GM23338 (cell line): ENCODE data around the gene AAGAB. TPM values are rescaled to one million over a fixed set of nuclear protein-coding genes. Genes with fewer than 3 reads are reported as not detected.

ENCODE experiments used
- ATAC-seq: fragments of 200-7000 bp; cut with Tn5 transposase; 3 replicates; pipeline ENCODE4 v1.9.1; 2020
- DNase-seq: peaks from one replicate; pipeline ENCODE4 v3.0.0-alpha.2; 2015; ENCODE audit warnings: low spot score
- H2AFZ ChIP-seq: fragments of 200-600 bp; sonication (generic); 2 replicates; pipeline ENCODE4 v1.8.0; 2016; ENCODE audit warnings: antibody characterized with exemption, mild to moderate bottlenecking, moderate library complexity
- H3F3A ChIP-seq: fragments of 200-600 bp; sonication (generic); replicated peaks from 2 replicates; pipeline ENCODE4 v1.8.0; 2017; ENCODE audit warnings: antibody characterized with exemption, mixed run types, low read depth
- H3K27ac ChIP-seq: fragments of 200-600 bp; sonication (generic); 2 replicates; pipeline ENCODE4 v1.6.1; 2016; ENCODE audit warnings: low read depth
- H3K27me3 ChIP-seq: fragments of 200-600 bp; sonication (generic); 2 replicates; pipeline ENCODE4 v1.8.0; 2016; ENCODE audit warnings: mild to moderate bottlenecking, mixed run types, moderate library complexity; ENCODE audit not compliant: insufficient read depth
- H3K36me3 ChIP-seq: fragments of 200-600 bp; sonication (generic); 2 replicates; pipeline ENCODE4 v1.8.0; 2016; ENCODE audit warnings: mild to moderate bottlenecking; ENCODE audit not compliant: insufficient read depth
- H3K4me1 ChIP-seq: fragments of 200-600 bp; sonication (generic); 2 replicates; pipeline ENCODE4 v1.8.0; 2016; ENCODE audit warnings: mild to moderate bottlenecking, moderate library complexity; ENCODE audit not compliant: insufficient read depth
- H3K4me2 ChIP-seq: fragments of 200-600 bp; sonication (generic); 2 replicates; pipeline ENCODE4 v1.7.1; 2017; ENCODE audit warnings: mixed run types
- H3K4me3 ChIP-seq: fragments of 200-600 bp; sonication (generic); 2 replicates; pipeline ENCODE4 v1.6.1; 2016; ENCODE audit warnings: mixed run types
- H3K79me2 ChIP-seq: fragments of 200-600 bp; sonication (generic); replicated peaks from 2 replicates; pipeline ENCODE4 v1.8.0; 2017; ENCODE audit warnings: mild to moderate bottlenecking; ENCODE audit not compliant: insufficient read depth
- H3K9me2 ChIP-seq: fragments of 200-600 bp; sonication (generic); 2 replicates; pipeline ENCODE4 v1.8.0; 2017; ENCODE audit not compliant: insufficient read depth
- H4K20me1 ChIP-seq: fragments of 200-600 bp; sonication (generic); replicated peaks from 2 replicates; pipeline ENCODE4 v1.8.0; 2017; ENCODE audit warnings: mild to moderate bottlenecking; ENCODE audit not compliant: insufficient read depth
- H3K27ac Mint-ChIP-seq: 2 replicates; pipeline ENCODE4 v1.8.0; 2020; ENCODE audit warnings: inconsistent platforms, mild to moderate bottlenecking, moderate library complexity, mixed read lengths
- H3K27me3 Mint-ChIP-seq: 3 replicates; pipeline ENCODE4 v1.8.0; 2022; ENCODE audit warnings: low read depth, mild to moderate bottlenecking, moderate library complexity, mixed read lengths, inconsistent platforms; ENCODE audit not compliant: insufficient read depth, poor library complexity
- H3K36me3 Mint-ChIP-seq: 3 replicates; pipeline ENCODE4 v1.8.0; 2021; ENCODE audit warnings: low read depth, mild to moderate bottlenecking, inconsistent platforms, moderate library complexity, mixed read lengths
- H3K4me1 Mint-ChIP-seq: 3 replicates; pipeline ENCODE4 v1.8.0; 2020; ENCODE audit warnings: mild to moderate bottlenecking, inconsistent platforms, mixed read lengths
- H3K4me3 Mint-ChIP-seq: 3 replicates; pipeline ENCODE4 v1.8.0; 2021; ENCODE audit warnings: moderate library complexity, mild to moderate bottlenecking, inconsistent platforms, mixed read lengths
- H3K9me3 Mint-ChIP-seq: 3 replicates; pipeline ENCODE4 v1.8.0; 2020; ENCODE audit warnings: moderate library complexity, mild to moderate bottlenecking, inconsistent platforms, mixed read lengths
- CREB1 ChIP-seq: fragments of 250-450 bp; sonication (Bioruptor Pico); IDR thresholded peaks from 2 replicates; pipeline ENCODE4 v1.5.0; 2020; ENCODE audit warnings: low read depth, mild to moderate bottlenecking, moderate library complexity
- EZH2 ChIP-seq: fragments of 200-600 bp; sonication (generic); IDR thresholded peaks from one replicate; pipeline ENCODE4 v1.8.0; 2017; ENCODE audit warnings: antibody characterized with exemption, mild to moderate bottlenecking, low read depth; ENCODE audit not compliant: unreplicated experiment
- EZH2phosphoT487 ChIP-seq: fragments of 200-600 bp; sonication (generic); IDR thresholded peaks from one replicate; pipeline ENCODE4 v1.8.1; 2018; ENCODE audit warnings: antibody characterized with exemption; ENCODE audit not compliant: unreplicated experiment
- JUNB ChIP-seq: IDR thresholded peaks from one replicate; pipeline ENCODE4 v1.6.1; 2016; ENCODE audit warnings: antibody characterized with exemption; ENCODE audit not compliant: unreplicated experiment
- NANOG ChIP-seq: IDR thresholded peaks from 2 replicates; pipeline ENCODE4 v1.6.1; 2016; ENCODE audit warnings: antibody characterized with exemption, borderline replicate concordance
- POLR2AphosphoS5 ChIP-seq: IDR thresholded peaks from 2 replicates; pipeline ENCODE4 v1.6.1; 2016; ENCODE audit warnings: antibody characterized with exemption, low read depth
- STAT1 ChIP-seq: IDR thresholded peaks from one replicate; pipeline ENCODE4 v1.6.1; 2016; ENCODE audit warnings: antibody characterized with exemption; ENCODE audit not compliant: unreplicated experiment
- ZNF114 ChIP-seq: fragments of 250-450 bp; sonication (Bioruptor Pico); IDR thresholded peaks from 2 replicates; pipeline ENCODE4 v1.5.0; 2020; ENCODE audit warnings: mild to moderate bottlenecking, moderate library complexity
- ZNF331 ChIP-seq: fragments of 250-450 bp; sonication (Bioruptor Pico); IDR thresholded peaks from 2 replicates; pipeline ENCODE4 v1.5.0; 2020; ENCODE audit warnings: low read depth, mild to moderate bottlenecking, moderate library complexity
- polyA plus RNA-seq: library from polyadenylated mRNA; unstranded; fragments of >200 nt; fragmentation: Nextera tagmentation; extraction: Ambion mirVana; gene quantifications from 2 replicates; pipeline ENCODE4 v1.2.1, GENCODE V29; 2016
- total RNA-seq: library from RNA; depleted of rRNA; stranded (reverse); fragments of >200 nt; shearing (Covaris generic); gene quantifications from 2 replicates; pipeline ENCODE4 v1.2.3, GENCODE V29; 2014
- TF ChIP-seq, protein P1 (sequence below): fragments of 250-450 bp; sonication (Bioruptor Pico); IDR thresholded peaks from 2 replicates; pipeline ENCODE4 v1.5.0; 2020; ENCODE audit warnings: mild to moderate bottlenecking, moderate library complexity
- TF ChIP-seq, protein P2 (sequence below), 2 experiments: fragments of 200-600 bp in 1 of 2; sonication (generic) in 1 of 2; conservative IDR thresholded peaks; 2 replicates each; pipeline versions ENCODE4 v1.5.1 to v1.6.1; 2016 to 2017; ENCODE audit warnings: antibody characterized with exemption in 2 of 2, low read depth in 2 of 2, mild to moderate bottlenecking in 2 of 2, moderate library complexity in 1 of 2
- TF ChIP-seq, protein P3 (sequence below): IDR thresholded peaks from 2 replicates; pipeline ENCODE4 v1.6.1; 2016; ENCODE audit warnings: antibody characterized with exemption
- TF ChIP-seq, protein P4 (sequence below): IDR thresholded peaks from one replicate; pipeline ENCODE4 v1.6.1; 2018; ENCODE audit warnings: antibody characterized with exemption; ENCODE audit not compliant: unreplicated experiment

AAGAB gene
- total and polyA plus RNA-seq, 2 experiments from 2014 or later: 20.8 to 42.8 TPM

DNA sequence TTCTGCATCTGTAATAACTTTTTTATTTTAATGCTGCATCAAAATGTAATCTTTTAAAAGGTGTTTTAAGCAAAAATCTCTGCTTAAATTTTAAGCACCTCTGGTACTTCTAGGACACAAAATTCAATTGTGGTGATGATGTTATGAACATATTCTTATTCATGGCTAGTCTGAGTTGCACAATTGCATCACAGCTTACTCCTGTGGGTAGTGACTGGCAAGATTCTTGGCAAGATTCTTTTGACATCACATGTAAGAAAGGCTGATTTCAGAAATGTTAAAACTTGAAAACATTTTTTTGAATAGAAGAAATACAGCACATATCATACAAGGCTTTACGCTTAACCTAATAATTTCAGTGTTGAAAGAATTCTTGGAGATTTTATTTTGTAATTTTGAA, 35.9 kb upstream of the AAGAB start:
- no peak for DNase-seq
- Histone ChIP-seq H3K36me3 (no peaks in the 10 kb centered on the region), H3K27ac (no peak overlapping the region), H3K27me3 (no peaks in the 10 kb centered on the region), H3F3A (no peaks in the 10 kb centered on the region), H3K4me1 (no peaks in the 10 kb centered on the region), H3K4me2 (no peak overlapping the region), H4K20me1 (no peaks in the 10 kb centered on the region), H3K79me2 (no peaks in the 10 kb centered on the region), H3K4me3 (no peak overlapping the region), H2AFZ (no peak overlapping the region), H3K9me2 (no peaks in the 10 kb centered on the region)
- Mint-ChIP-seq H3K36me3 (peaks cover 3% of the 10 kb centered on the region), H3K4me3 (no peak overlapping the region), H3K27me3 (no peaks in the 10 kb centered on the region), H3K4me1 (no peaks in the 10 kb centered on the region), H3K9me3 (peaks cover 9% of the 10 kb centered on the region; the same call in 2 of the 3 replicates), H3K27ac (no peak overlapping the region)
- TF ChIP-seq, protein P1, sequence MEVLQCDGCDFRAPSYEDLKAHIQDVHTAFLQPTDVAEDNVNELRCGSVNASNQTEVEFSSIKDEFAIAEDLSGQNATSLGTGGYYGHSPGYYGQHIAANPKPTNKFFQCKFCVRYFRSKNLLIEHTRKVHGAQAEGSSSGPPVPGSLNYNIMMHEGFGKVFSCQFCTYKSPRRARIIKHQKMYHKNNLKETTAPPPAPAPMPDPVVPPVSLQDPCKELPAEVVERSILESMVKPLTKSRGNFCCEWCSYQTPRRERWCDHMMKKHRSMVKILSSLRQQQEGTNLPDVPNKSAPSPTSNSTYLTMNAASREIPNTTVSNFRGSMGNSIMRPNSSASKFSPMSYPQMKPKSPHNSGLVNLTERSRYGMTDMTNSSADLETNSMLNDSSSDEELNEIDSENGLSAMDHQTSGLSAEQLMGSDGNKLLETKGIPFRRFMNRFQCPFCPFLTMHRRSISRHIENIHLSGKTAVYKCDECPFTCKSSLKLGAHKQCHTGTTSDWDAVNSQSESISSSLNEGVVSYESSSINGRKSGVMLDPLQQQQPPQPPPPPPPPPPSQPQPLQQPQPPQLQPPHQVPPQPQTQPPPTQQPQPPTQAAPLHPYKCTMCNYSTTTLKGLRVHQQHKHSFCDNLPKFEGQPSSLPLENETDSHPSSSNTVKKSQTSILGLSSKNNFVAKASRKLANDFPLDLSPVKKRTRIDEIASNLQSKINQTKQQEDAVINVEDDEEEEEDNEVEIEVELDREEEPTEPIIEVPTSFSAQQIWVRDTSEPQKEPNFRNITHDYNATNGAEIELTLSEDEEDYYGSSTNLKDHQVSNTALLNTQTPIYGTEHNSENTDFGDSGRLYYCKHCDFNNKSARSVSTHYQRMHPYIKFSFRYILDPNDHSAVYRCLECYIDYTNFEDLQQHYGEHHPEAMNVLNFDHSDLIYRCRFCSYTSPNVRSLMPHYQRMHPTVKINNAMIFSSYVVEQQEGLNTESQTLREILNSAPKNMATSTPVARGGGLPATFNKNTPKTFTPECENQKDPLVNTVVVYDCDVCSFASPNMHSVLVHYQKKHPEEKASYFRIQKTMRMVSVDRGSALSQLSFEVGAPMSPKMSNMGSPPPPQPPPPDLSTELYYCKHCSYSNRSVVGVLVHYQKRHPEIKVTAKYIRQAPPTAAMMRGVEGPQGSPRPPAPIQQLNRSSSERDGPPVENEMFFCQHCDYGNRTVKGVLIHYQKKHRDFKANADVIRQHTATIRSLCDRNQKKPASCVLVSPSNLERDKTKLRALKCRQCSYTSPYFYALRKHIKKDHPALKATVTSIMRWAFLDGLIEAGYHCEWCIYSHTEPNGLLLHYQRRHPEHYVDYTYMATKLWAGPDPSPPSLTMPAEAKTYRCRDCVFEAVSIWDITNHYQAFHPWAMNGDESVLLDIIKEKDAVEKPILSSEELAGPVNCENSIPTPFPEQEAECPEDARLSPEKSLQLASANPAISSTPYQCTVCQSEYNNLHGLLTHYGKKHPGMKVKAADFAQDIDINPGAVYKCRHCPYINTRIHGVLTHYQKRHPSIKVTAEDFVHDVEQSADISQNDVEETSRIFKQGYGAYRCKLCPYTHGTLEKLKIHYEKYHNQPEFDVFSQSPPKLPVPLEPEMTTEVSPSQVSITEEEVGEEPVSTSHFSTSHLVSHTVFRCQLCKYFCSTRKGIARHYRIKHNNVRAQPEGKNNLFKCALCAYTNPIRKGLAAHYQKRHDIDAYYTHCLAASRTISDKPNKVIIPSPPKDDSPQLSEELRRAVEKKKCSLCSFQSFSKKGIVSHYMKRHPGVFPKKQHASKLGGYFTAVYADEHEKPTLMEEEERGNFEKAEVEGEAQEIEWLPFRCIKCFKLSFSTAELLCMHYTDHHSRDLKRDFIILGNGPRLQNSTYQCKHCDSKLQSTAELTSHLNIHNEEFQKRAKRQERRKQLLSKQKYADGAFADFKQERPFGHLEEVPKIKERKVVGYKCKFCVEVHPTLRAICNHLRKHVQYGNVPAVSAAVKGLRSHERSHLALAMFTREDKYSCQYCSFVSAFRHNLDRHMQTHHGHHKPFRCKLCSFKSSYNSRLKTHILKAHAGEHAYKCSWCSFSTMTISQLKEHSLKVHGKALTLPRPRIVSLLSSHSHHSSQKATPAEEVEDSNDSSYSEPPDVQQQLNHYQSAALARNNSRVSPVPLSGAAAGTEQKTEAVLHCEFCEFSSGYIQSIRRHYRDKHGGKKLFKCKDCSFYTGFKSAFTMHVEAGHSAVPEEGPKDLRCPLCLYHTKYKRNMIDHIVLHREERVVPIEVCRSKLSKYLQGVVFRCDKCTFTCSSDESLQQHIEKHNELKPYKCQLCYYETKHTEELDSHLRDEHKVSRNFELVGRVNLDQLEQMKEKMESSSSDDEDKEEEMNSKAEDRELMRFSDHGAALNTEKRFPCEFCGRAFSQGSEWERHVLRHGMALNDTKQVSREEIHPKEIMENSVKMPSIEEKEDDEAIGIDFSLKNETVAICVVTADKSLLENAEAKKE (CRISPR knock-in tag): no peak
- TF ChIP-seq, protein P2, sequence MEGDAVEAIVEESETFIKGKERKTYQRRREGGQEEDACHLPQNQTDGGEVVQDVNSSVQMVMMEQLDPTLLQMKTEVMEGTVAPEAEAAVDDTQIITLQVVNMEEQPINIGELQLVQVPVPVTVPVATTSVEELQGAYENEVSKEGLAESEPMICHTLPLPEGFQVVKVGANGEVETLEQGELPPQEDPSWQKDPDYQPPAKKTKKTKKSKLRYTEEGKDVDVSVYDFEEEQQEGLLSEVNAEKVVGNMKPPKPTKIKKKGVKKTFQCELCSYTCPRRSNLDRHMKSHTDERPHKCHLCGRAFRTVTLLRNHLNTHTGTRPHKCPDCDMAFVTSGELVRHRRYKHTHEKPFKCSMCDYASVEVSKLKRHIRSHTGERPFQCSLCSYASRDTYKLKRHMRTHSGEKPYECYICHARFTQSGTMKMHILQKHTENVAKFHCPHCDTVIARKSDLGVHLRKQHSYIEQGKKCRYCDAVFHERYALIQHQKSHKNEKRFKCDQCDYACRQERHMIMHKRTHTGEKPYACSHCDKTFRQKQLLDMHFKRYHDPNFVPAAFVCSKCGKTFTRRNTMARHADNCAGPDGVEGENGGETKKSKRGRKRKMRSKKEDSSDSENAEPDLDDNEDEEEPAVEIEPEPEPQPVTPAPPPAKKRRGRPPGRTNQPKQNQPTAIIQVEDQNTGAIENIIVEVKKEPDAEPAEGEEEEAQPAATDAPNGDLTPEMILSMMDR (conservative IDR thresholded peaks at IDR 0.05; ENCODE audit: low read depth in 2 of 2): no peak
- TF ChIP-seq NANOG (no peak), STAT1 (no peak), JUNB (no peak), CREB1 (CRISPR knock-in tag) (no peak), EZH2phosphoT487 (no peak), ZNF114 (CRISPR knock-in tag) (no peak), EZH2 (no peak), POLR2AphosphoS5 (no peak), ZNF331 (CRISPR knock-in tag) (no peak)
- TF ChIP-seq, protein P3, sequence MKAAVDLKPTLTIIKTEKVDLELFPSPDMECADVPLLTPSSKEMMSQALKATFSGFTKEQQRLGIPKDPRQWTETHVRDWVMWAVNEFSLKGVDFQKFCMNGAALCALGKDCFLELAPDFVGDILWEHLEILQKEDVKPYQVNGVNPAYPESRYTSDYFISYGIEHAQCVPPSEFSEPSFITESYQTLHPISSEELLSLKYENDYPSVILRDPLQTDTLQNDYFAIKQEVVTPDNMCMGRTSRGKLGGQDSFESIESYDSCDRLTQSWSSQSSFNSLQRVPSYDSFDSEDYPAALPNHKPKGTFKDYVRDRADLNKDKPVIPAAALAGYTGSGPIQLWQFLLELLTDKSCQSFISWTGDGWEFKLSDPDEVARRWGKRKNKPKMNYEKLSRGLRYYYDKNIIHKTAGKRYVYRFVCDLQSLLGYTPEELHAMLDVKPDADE: no peak
- TF ChIP-seq, protein P4, sequence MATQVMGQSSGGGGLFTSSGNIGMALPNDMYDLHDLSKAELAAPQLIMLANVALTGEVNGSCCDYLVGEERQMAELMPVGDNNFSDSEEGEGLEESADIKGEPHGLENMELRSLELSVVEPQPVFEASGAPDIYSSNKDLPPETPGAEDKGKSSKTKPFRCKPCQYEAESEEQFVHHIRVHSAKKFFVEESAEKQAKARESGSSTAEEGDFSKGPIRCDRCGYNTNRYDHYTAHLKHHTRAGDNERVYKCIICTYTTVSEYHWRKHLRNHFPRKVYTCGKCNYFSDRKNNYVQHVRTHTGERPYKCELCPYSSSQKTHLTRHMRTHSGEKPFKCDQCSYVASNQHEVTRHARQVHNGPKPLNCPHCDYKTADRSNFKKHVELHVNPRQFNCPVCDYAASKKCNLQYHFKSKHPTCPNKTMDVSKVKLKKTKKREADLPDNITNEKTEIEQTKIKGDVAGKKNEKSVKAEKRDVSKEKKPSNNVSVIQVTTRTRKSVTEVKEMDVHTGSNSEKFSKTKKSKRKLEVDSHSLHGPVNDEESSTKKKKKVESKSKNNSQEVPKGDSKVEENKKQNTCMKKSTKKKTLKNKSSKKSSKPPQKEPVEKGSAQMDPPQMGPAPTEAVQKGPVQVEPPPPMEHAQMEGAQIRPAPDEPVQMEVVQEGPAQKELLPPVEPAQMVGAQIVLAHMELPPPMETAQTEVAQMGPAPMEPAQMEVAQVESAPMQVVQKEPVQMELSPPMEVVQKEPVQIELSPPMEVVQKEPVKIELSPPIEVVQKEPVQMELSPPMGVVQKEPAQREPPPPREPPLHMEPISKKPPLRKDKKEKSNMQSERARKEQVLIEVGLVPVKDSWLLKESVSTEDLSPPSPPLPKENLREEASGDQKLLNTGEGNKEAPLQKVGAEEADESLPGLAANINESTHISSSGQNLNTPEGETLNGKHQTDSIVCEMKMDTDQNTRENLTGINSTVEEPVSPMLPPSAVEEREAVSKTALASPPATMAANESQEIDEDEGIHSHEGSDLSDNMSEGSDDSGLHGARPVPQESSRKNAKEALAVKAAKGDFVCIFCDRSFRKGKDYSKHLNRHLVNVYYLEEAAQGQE: no peak
- ATAC-seq: no peak
